Nephron (organoid): ENCODE results near the gene TMC6.

Source experiments
- H3K27ac Mint-ChIP-seq, 3 experiments: 2 replicates each; pipeline ENCODE4 v1.8.0; 2020; ENCODE audit warnings: mixed read lengths in 3 of 3, mild to moderate bottlenecking in 2 of 3, moderate library complexity in 1 of 3
- H3K27me3 Mint-ChIP-seq: 2 replicates; pipeline ENCODE4 v1.8.0; 2021; ENCODE audit warnings: low read depth, mild to moderate bottlenecking, moderate library complexity, mixed read lengths
- H3K36me3 Mint-ChIP-seq: 2 replicates; pipeline ENCODE4 v1.8.0; 2020; ENCODE audit warnings: low read depth, mixed read lengths
- H3K4me1 Mint-ChIP-seq: 2 replicates; pipeline ENCODE4 v1.8.0; 2020; ENCODE audit warnings: mixed read lengths
- H3K4me3 Mint-ChIP-seq, 3 experiments: 2 replicates each; pipeline ENCODE4 v1.8.0; 2020; ENCODE audit warnings: mild to moderate bottlenecking in 3 of 3, mixed read lengths in 3 of 3, moderate library complexity in 2 of 3
- H3K9me3 Mint-ChIP-seq: 2 replicates; pipeline ENCODE4 v1.8.0; 2020; ENCODE audit warnings: mixed read lengths
- CTCF ChIP-seq, 3 experiments: fragments of 200-600 bp; sonication (generic); IDR thresholded peaks; one replicate each; pipeline ENCODE4 v1.5.0; 2021; ENCODE audit warnings: antibody characterized with exemption in 3 of 3; ENCODE audit not compliant: unreplicated experiment in 3 of 3

Gene TMC6

GRCh38 chr17:78121801-78122215 is 6.7 kb downstream of the TMC6 start:
- no peak for TF ChIP-seq CTCF (IDR thresholded peaks at IDR 0.05; ENCODE audit: unreplicated experiment in 3 of 3)
- H3K36me3 Mint-ChIP-seq = peaks cover 12% of the 10 kb centered on the region
- peaks cover 10% of the 10 kb centered on the region for H3K4me1 Mint-ChIP-seq
- H3K9me3 Mint-ChIP-seq = no peaks in the 10 kb centered on the region
- no peaks in the 10 kb centered on the region for H3K27me3 Mint-ChIP-seq
- no peak overlapping the region for H3K27ac Mint-ChIP-seq
- H3K4me3 Mint-ChIP-seq = no peak overlapping the region

- no peak for TF ChIP-seq CTCF (IDR thresholded peaks at IDR 0.05; ENCODE audit: unreplicated experiment in 3 of 3)
- Mint-ChIP-seq H3K4me3 (no peak overlapping the region), H3K4me1 (peaks cover 5% of the 10 kb centered on the region), H3K27ac (no peak overlapping the region), H3K9me3 (no peaks in the 10 kb centered on the region), H3K27me3 (no peaks in the 10 kb centered on the region), H3K36me3 (peaks cover 12% of the 10 kb centered on the region)
These were observed 7.4 kb downstream of the TMC6 start for GRCh38 chr17:78120971-78121800.

GRCh38 chr17:78120537-78120936 is 8.0 kb downstream of the TMC6 start:
- Mint-ChIP-seq H3K9me3 (no peaks in the 10 kb centered on the region), H3K27ac (no peak overlapping the region), H3K36me3 (peaks cover 12% of the 10 kb centered on the region), H3K4me1 (no peaks in the 10 kb centered on the region), H3K27me3 (no peaks in the 10 kb centered on the region), H3K4me3 (no peak overlapping the region)
- no peak for TF ChIP-seq CTCF (IDR thresholded peaks at IDR 0.05; ENCODE audit: unreplicated experiment in 3 of 3)

- Mint-ChIP-seq H3K9me3 (no peaks in the 10 kb centered on the region), H3K4me3 (no peak overlapping the region), H3K27ac (no peak overlapping the region), H3K4me1 (no peaks in the 10 kb centered on the region), H3K36me3 (peaks cover 11% of the 10 kb centered on the region), H3K27me3 (no peaks in the 10 kb centered on the region)
- TF ChIP-seq CTCF (IDR thresholded peaks at IDR 0.05; ENCODE audit: unreplicated experiment in 3 of 3) = no peak
These were observed 9.7 kb downstream of the TMC6 start for GRCh38 chr17:78118801-78119241.

- Mint-ChIP-seq H3K4me1 (no peaks in the 10 kb centered on the region), H3K4me3 (no peak overlapping the region), H3K9me3 (no peaks in the 10 kb centered on the region), H3K27me3 (no peaks in the 10 kb centered on the region), H3K36me3 (peaks cover 8% of the 10 kb centered on the region), H3K27ac (no peak overlapping the region)
- peak in 2 of 3 experiments; percentile 34 to 39 for TF ChIP-seq CTCF (IDR thresholded peaks at IDR 0.05; ENCODE audit: unreplicated experiment in 3 of 3)
These were observed 11.3 kb downstream of the TMC6 start for GRCh38 chr17:78117027-78117981.
